K562 (cell line): ENCODE data around the gene ACAP2. TPM values are rescaled to one million over a fixed set of nuclear protein-coding genes. Genes with fewer than 3 reads are reported as not detected.

Experiments used
- ATAC-seq: fragments of 200-7000 bp; cut with Tn5 transposase; 3 replicates; pipeline ENCODE4 v1.9.1; 2020; ENCODE audit warnings: moderate library complexity
- BruUV-seq: library from RNA; stranded (reverse); fragments of 400-500 nt; replicated peaks from 2 replicates; lab custom pipeline; 2021; lab: Mats Ljungman, UMichigan
- CTCF ChIA-PET: fragments of 300-600 bp; formaldehyde crosslinking; extraction: SDS; loops from one replicate; lab custom pipeline; 2021; ENCODE audit warnings: low intra/inter-chr PET ratio; lab: Yijun Ruan, JAX
- POLR2A ChIA-PET: fragments of 300-600, 350-650 bp; sonication (Branson Sonifier 250); formaldehyde crosslinking; extraction: SDS; loops from one replicate; lab custom pipeline; 2021; ENCODE audit warnings: antibody characterized with exemption, inconsistent platforms; lab: Yijun Ruan, JAX
- DNase-seq, 4 experiments: peaks; one replicate each; pipeline versions ENCODE4 v3.0.0 to v3.0.0-alpha.2; 2011 to 2018; ENCODE audit warnings: low spot score in 3 of 4, mixed read lengths in 3 of 4; ENCODE audit errors: extremely low read depth in 1 of 4
- FAIRE-seq: peaks from 2 replicates; lab custom pipeline; 2011; peaks lifted over from hg19 to GRCh38; lab: Jason Lieb, UNC
- H2AFZ ChIP-seq: 2 replicates; pipeline ENCODE4 v1.6.0; 2011; ENCODE audit warnings: low read depth, low read length, control low read depth, inconsistent platforms
- H3K27ac ChIP-seq: fragments of 200-600 bp; 3 replicates; pipeline ENCODE4 v1.8.0; 2011; ENCODE audit warnings: low read depth, mild to moderate bottlenecking, control low read depth, inconsistent platforms, low read length, moderate library complexity, mixed read lengths; ENCODE audit errors: extremely low read depth
- H3K27me3 ChIP-seq, 2 experiments: fragments of 300-600 bp in 1 of 2; 2 replicates in 1 of 2; 3 replicates in 1 of 2; pipeline versions ENCODE4 v1.6.0 to v1.8.0; 2011; ENCODE audit warnings: inconsistent platforms in 2 of 2, low read length in 2 of 2, mild to moderate bottlenecking in 1 of 2, mixed read lengths in 1 of 2, moderate library complexity in 1 of 2; ENCODE audit not compliant: control insufficient read depth in 2 of 2, insufficient read depth in 2 of 2
- H3K36me3 ChIP-seq: fragments of 300-600 bp; 3 replicates; pipeline ENCODE4 v1.8.0; 2011; ENCODE audit warnings: mild to moderate bottlenecking, low read length, inconsistent platforms; ENCODE audit not compliant: control insufficient read depth, insufficient read depth
- H3K4me1 ChIP-seq, 2 experiments: fragments of 200-600 bp in 1 of 2; replicated peaks in 1 of 2; 2 replicates in 1 of 2; 3 replicates in 1 of 2; pipeline versions ENCODE4 v1.5.1 to v1.8.0; 2011; ENCODE audit warnings: inconsistent platforms in 2 of 2, low read length in 2 of 2, mild to moderate bottlenecking in 1 of 2, mixed read lengths in 1 of 2, moderate library complexity in 1 of 2; ENCODE audit not compliant: control insufficient read depth in 2 of 2, insufficient read depth in 2 of 2
- H3K4me2 ChIP-seq: 2 replicates; pipeline ENCODE4 v1.6.1; 2011; ENCODE audit warnings: low read length, control low read depth, inconsistent platforms, mixed read lengths; ENCODE audit not compliant: insufficient read depth
- H3K4me3 ChIP-seq: fragments of 200-600 bp; sonication (generic), shearing (Covaris generic); 2 replicates; pipeline ENCODE4 v1.5.1; 2016; ENCODE audit warnings: control low read depth, inconsistent platforms
- H3K79me2 ChIP-seq: fragments of 200-600 bp; 3 replicates; pipeline ENCODE4 v1.8.0; 2011; ENCODE audit warnings: low read length, inconsistent platforms; ENCODE audit not compliant: control insufficient read depth, insufficient read depth
- H3K9ac ChIP-seq, 2 experiments: 2 replicates each; pipeline versions ENCODE4 v1.6.0 to v1.6.1; 2011; ENCODE audit warnings: low read depth in 2 of 2, low read length in 2 of 2, control low read depth in 1 of 2, inconsistent platforms in 1 of 2, mild to moderate bottlenecking in 1 of 2, mixed read lengths in 1 of 2; ENCODE audit not compliant: insufficient read depth in 1 of 2
- H3K9me1 ChIP-seq: one replicate; pipeline ENCODE4 v1.6.0; 2011; ENCODE audit warnings: inconsistent platforms, mild to moderate bottlenecking, low read length, moderate library complexity; ENCODE audit not compliant: control insufficient read depth, insufficient read depth
- H3K9me3 ChIP-seq: replicated peaks from 2 replicates; pipeline ENCODE4 v1.5.1; 2011; ENCODE audit warnings: low read depth, low read length, inconsistent platforms; ENCODE audit not compliant: control insufficient read depth, insufficient read depth
- H4K20me1 ChIP-seq: replicated peaks from 2 replicates; pipeline ENCODE4 v1.6.1; 2011; ENCODE audit warnings: low read length, inconsistent platforms, mixed read lengths; ENCODE audit not compliant: control insufficient read depth, insufficient read depth
- CHD4 ChIP-seq: fragments of 200-600 bp; sonication (generic); IDR thresholded peaks from 3 replicates; pipeline ENCODE4 v1.6.1; 2012; ENCODE audit warnings: low read depth, mild to moderate bottlenecking, mixed read lengths, low read length, inconsistent platforms; ENCODE audit not compliant: insufficient read depth, insufficient replicate concordance, poor library complexity, severe bottlenecking
- CREB1 ChIP-seq, 2 experiments: sonication (generic) in 1 of 2; formaldehyde crosslinking in 1 of 2; IDR thresholded peaks; 2 replicates each; pipeline versions ENCODE4 v1.6.1 to v1.8.0; 2012 to 2022; ENCODE audit warnings: inconsistent platforms in 1 of 2, mild to moderate bottlenecking in 1 of 2, missing genetic modification reagents in 1 of 2, moderate library complexity in 1 of 2
- KDM2B ChIP-seq: fragments of 250-450 bp; sonication (Bioruptor Pico); IDR thresholded peaks from 2 replicates; pipeline ENCODE4 v1.8.0; 2021; ENCODE audit warnings: mild to moderate bottlenecking, moderate library complexity
- PCBP1 ChIP-seq: fragments of 200-400 bp; formaldehyde crosslinking; IDR thresholded peaks from 2 replicates; pipeline ENCODE4 v1.6.1; 2018; ENCODE audit warnings: mild to moderate bottlenecking, low read depth, low read length; ENCODE audit not compliant: poor library complexity, severe bottlenecking
- POU5F1 ChIP-seq: fragments of 150-350 bp; IDR thresholded peaks from 2 replicates; pipeline ENCODE4 v1.6.1; 2014; ENCODE audit warnings: borderline replicate concordance, low read length, low read depth, mild to moderate bottlenecking; ENCODE audit not compliant: partially characterized antibody
- TAF9B ChIP-seq: fragments of 450-650 bp; IDR thresholded peaks from 2 replicates; pipeline ENCODE4 v1.6.1; 2018; ENCODE audit warnings: mild to moderate bottlenecking; ENCODE audit not compliant: partially characterized antibody
- TEAD4 ChIP-seq, 2 experiments: sonication (generic) in 1 of 2; formaldehyde crosslinking in 1 of 2; IDR thresholded peaks; 2 replicates each; pipeline versions ENCODE4 v1.6.1 to v1.8.0; 2012 to 2022; ENCODE audit warnings: borderline replicate concordance in 1 of 2, inconsistent platforms in 1 of 2, low read length in 1 of 2, mild to moderate bottlenecking in 1 of 2, missing genetic modification reagents in 1 of 2
- ZNF133 ChIP-seq: fragments of 250-450 bp; sonication (Bioruptor Pico); IDR thresholded peaks from 2 replicates; pipeline ENCODE4 v1.4.0; 2020; ENCODE audit warnings: mild to moderate bottlenecking
- ZNF197 ChIP-seq: fragments of 200-800 bp; sonication (Bioruptor generic); IDR thresholded peaks from 2 replicates; pipeline ENCODE4 v1.6.1; 2016; ENCODE audit warnings: low read depth, missing genetic modification characterization, missing compliant biosample characterization
- ZNF778 ChIP-seq: fragments of 450-650 bp; formaldehyde crosslinking; IDR thresholded peaks from 2 replicates; pipeline ENCODE4 v1.4.0; 2020; ENCODE audit warnings: mild to moderate bottlenecking, moderate library complexity
- WGBS: fragments of 100-300 bp; shearing (Covaris generic); methylation state at CpG from one replicate; pipeline ENCODE4 v1.1.6; 2016; ENCODE audit warnings: low coverage, mixed read lengths; ENCODE audit not compliant: insufficient coverage; ENCODE audit errors: missing lambda C conversion rate; 5-methylcytosine and 5-hydroxymethylcytosine counted together
- in situ Hi-C: fragments of 300-500 bp; cut with MboI; formaldehyde crosslinking; loops from 4 replicates; pipeline ENCODE4 v1.15.0; 2018; ENCODE audit warnings: inconsistent platforms, mixed read lengths
- intact Hi-C: fragments of 100-400 bp; cut with micrococcal nuclease; formaldehyde crosslinking; loops from 2 replicates; pipeline ENCODE4 v1.14.2; 2022
- polyA plus RNA-seq, 8 experiments: library from polyadenylated mRNA; depleted of rRNA in 4 of 8; stranded (reverse) in 5 of 8; unstranded in 3 of 8; fragments of >200 nt; fragmentation: Nextera tagmentation in 2 of 8; fragmentation: Illumina TruSeq in 1 of 8; extraction: Ambion mirVana in 2 of 8; extraction: Trizol in 1 of 8; gene quantifications; 2 replicates each; pipeline versions ENCODE4 v1.2.1 to v1.2.3, GENCODE V29; 2011 to 2014; ENCODE audit warnings: inconsistent platforms in 1 of 8, missing spikeins in 1 of 8
- total RNA-seq, 7 experiments: library from RNA; depleted of rRNA in 6 of 7; stranded (reverse); fragments of >200 nt in 6 of 7; fragmentation: Illumina TruSeq in 2 of 7; extraction: Trizol in 2 of 7; gene quantifications; 2 replicates each; pipeline versions ENCODE4 v1.2.1 to v1.2.3, GENCODE V29; 2011 to 2021; ENCODE audit warnings: low replicate concordance in 1 of 7
- TF ChIP-seq, protein P1 (sequence below): sonication (generic); formaldehyde crosslinking; IDR thresholded peaks from 2 replicates; pipeline ENCODE4 v1.8.0; 2022; ENCODE audit warnings: mild to moderate bottlenecking, missing genetic modification reagents
- TF ChIP-seq, protein P2 (sequence below): sonication (generic); formaldehyde crosslinking; IDR thresholded peaks from 2 replicates; pipeline ENCODE4 v1.8.1; 2022; ENCODE audit warnings: missing genetic modification reagents

The ACAP2 gene
- total and polyA plus RNA-seq, 9 of the 15 experiments (the other 6 are each of a cell fraction or from before 2014, with no cell fraction given): 10.6 to 52.7 (median 34.4) TPM

DNA sequence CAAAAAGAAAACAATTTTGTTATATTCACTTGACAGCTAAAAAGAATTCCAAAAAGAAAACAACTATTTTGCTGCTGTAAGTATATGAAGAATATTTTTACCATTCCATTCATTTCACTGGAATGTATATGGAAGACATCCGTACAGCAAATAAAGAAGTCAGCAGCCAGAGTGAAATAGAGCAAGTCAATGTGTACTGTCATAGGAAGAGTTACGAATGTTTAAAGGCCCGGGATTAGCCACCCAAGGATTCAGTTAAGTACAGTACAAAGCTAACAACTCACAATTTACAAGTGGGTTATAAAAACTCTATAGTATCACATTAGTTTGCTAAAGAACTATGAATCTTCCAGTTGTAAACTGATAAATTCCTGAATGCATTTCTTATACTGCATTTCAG is 157.4 kb downstream of the ACAP2 start:
- Histone ChIP-seq H3K27me3 (no peaks in the 10 kb centered on the region), H3K4me2 (no peak overlapping the region), H3K36me3 (peaks cover 54% of the 10 kb centered on the region), H3K4me3 (no peak overlapping the region), H2AFZ (no peak overlapping the region), H3K27ac (no peak overlapping the region), H4K20me1 (no peaks in the 10 kb centered on the region), H3K4me1 (no peaks in the 10 kb centered on the region), H3K9me3 (no peaks in the 10 kb centered on the region), H3K9me1 (no peaks in the 10 kb centered on the region), H3K9ac (no peak overlapping the region), H3K79me2 (no peaks in the 10 kb centered on the region)
- FAIRE-seq (peak; percentile 59), ATAC-seq (no peak), DNase-seq (no peak)
- WGBS: 96% methylated on average over 3 of the region's 3 CpGs
- intact Hi-C loops: no loop called here
- in situ Hi-C loops: no loop called here
- ChIA-PET POLR2A (no interaction called here), CTCF (no interaction called here)
- TF ChIP-seq KDM2B (CRISPR knock-in tag) (no peak), TAF9B (no peak), ZNF778 (CRISPR knock-in tag) (no peak), CREB1 (IDR thresholded peaks at IDR 0.05) (no peak), CREB1 (CRISPR knock-in tag; IDR thresholded peaks at IDR 0.05) (no peak), POU5F1 (no peak), ZNF197 (CRISPR knock-in tag) (no peak), TEAD4 (IDR thresholded peaks at IDR 0.05; ENCODE audit: low read length) (no peak), TEAD4 (CRISPR knock-in tag; IDR thresholded peaks at IDR 0.05; ENCODE audit: borderline replicate concordance) (no peak), PCBP1 (no peak), ZNF133 (CRISPR knock-in tag) (no peak), CHD4 (no peak)
- TF ChIP-seq, protein P1, sequence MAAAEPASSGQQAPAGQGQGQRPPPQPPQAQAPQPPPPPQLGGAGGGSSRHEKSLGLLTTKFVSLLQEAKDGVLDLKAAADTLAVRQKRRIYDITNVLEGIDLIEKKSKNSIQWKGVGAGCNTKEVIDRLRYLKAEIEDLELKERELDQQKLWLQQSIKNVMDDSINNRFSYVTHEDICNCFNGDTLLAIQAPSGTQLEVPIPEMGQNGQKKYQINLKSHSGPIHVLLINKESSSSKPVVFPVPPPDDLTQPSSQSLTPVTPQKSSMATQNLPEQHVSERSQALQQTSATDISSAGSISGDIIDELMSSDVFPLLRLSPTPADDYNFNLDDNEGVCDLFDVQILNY (CRISPR knock-in tag): no peak
- TF ChIP-seq, protein P2, sequence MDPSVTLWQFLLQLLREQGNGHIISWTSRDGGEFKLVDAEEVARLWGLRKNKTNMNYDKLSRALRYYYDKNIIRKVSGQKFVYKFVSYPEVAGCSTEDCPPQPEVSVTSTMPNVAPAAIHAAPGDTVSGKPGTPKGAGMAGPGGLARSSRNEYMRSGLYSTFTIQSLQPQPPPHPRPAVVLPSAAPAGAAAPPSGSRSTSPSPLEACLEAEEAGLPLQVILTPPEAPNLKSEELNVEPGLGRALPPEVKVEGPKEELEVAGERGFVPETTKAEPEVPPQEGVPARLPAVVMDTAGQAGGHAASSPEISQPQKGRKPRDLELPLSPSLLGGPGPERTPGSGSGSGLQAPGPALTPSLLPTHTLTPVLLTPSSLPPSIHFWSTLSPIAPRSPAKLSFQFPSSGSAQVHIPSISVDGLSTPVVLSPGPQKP: no peak
- BruUV-seq: no TSS peak
